ENCODE results near the gene CIC.

Gene CIC

DNA sequence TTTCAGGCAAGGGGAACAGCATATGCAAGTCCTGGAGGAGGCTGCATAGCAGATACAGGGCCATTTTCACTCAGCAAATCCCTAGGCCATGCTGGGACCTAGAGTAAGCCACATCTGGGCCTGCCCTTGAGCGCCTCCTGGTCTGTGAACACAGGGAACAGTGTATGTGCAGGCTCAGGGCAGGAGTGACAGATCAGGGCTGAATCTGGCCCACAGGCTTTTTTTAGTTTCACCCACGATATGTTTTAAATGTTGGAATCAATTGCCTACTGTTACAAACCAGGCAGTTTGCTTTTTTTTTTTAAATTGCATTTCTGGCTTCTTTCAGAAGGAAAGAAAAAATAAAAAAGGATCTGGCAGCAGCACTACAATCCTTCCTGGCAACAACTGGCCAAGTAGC lies 42.6 kb downstream of the CIC start:
- Histone ChIP-seq H3K27me3 (peaks cover 0 to 77% of the 10 kb centered on the region in 2 donors), H3K36me3 (no peaks in the 10 kb centered on the region), H3K27ac (no peak overlapping the region), H3K4me1 (peaks cover 0 to 17% (median 9%) of the 10 kb centered on the region in 4 donors), H3K4me3 (no peak overlapping the region), H3K9me3 (no peaks in the 10 kb centered on the region)
- no peak for DNase-seq
- TF ChIP-seq, protein P1, sequence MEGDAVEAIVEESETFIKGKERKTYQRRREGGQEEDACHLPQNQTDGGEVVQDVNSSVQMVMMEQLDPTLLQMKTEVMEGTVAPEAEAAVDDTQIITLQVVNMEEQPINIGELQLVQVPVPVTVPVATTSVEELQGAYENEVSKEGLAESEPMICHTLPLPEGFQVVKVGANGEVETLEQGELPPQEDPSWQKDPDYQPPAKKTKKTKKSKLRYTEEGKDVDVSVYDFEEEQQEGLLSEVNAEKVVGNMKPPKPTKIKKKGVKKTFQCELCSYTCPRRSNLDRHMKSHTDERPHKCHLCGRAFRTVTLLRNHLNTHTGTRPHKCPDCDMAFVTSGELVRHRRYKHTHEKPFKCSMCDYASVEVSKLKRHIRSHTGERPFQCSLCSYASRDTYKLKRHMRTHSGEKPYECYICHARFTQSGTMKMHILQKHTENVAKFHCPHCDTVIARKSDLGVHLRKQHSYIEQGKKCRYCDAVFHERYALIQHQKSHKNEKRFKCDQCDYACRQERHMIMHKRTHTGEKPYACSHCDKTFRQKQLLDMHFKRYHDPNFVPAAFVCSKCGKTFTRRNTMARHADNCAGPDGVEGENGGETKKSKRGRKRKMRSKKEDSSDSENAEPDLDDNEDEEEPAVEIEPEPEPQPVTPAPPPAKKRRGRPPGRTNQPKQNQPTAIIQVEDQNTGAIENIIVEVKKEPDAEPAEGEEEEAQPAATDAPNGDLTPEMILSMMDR (IDR thresholded peaks at IDR 0.05): no peak
- intact Hi-C loops (cut with DNase I; ENCODE audit: low total_unique reads): loop anchor here (2.0 kb wide), 1 partner anchor 399 kb away; no protein-coding TSS in a partner anchor

DNA sequence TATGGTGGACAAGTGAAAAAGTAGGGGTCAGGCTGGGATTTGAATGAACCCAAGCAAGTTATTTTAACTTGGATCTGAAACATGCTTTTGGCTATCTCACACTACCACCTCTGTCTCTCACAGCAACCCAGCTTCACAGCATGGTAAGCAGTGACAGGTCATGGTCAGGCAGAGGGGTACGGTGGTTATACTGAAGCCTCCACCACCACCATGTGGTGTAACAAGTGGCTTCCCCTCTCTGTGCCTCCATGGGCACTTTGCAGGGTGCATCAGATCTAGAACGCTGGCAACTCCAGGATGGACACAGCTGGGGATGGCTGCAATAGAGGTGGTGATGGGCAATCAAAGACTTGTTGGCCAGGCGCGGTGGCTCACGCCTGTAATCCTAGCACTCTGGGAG lies 43.3 kb downstream of the CIC start:
- intact Hi-C loops (cut with DNase I; ENCODE audit: low total_unique reads): no loop called here
- Histone ChIP-seq H3K4me3 (no peak overlapping the region), H3K27me3 (peaks cover 0 to 78% of the 10 kb centered on the region in 2 donors)

DNA sequence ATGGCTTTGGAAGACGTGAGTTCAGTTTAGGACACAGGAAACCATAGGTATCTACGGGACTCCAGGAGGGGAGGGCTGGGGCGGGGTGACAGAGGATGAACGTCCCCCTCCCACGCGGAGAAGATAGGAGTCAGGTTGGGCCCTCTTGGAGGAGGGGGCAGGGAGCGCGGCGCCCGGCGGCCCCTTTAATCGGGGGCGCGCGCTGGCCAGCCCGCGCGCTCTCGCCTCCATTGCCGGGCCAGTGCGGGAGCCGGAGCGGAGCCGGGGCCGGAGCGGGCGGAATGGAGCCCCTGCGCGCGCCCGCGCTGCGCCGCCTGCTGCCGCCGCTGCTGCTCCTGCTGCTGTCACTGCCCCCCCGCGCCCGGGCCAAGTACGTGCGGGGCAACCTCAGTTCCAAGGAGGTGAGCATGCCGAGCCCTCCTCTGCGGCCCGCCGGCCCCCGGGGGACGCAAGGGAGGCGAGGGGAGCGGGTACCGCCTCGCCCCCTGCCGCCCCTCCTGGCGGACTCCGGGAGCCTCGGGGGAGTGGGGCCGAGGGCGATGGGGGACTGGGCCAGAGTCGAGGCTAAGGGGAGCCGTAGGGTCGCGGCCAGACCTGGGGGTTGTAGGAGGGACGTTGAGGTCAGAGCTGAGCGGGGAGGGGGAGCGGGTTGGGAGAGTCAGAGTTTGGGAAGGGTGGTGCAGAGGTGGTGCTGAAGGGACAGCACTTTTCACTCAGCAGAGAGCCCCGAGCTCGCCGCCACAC lies 44.2 kb downstream of the CIC start, which contains the start of gene TMEM145:
TSS of gene TMEM145 (plus strand) at position 214 of the 744 bp plus-strand sequence. CDS start at position 282, 68 bp downstream.
- peaks cover 0 to 20% (median 9%) of the 10 kb centered on the region in 4 donors for H3K4me1 ChIP-seq
- peaks cover 0 to 78% of the 10 kb centered on the region in 2 donors for H3K27me3 ChIP-seq
- DNase-seq: no peak
- TF ChIP-seq, protein P1 (IDR thresholded peaks at IDR 0.05): no peak
- H3K36me3 ChIP-seq: no peaks in the 10 kb centered on the region
- H3K27ac ChIP-seq: no peak within 1 kb of the TSS
- intact Hi-C loops (cut with DNase I; ENCODE audit: low total_unique reads): no loop called here
- H3K9me3 ChIP-seq: no peaks in the 10 kb centered on the region
- H3K4me3 ChIP-seq: peak within 1 kb of the TSS; percentile 14 to 43

More for the DNA sequence above, 43.3 kb downstream of the CIC start:
- TF ChIP-seq, protein P1 (IDR thresholded peaks at IDR 0.05): no peak
- Histone ChIP-seq H3K4me1 (peaks cover 0 to 20% (median 9%) of the 10 kb centered on the region in 4 donors), H3K27ac (no peak overlapping the region), H3K36me3 (no peaks in the 10 kb centered on the region), H3K9me3 (no peaks in the 10 kb centered on the region)
- no peak for DNase-seq

DNA sequence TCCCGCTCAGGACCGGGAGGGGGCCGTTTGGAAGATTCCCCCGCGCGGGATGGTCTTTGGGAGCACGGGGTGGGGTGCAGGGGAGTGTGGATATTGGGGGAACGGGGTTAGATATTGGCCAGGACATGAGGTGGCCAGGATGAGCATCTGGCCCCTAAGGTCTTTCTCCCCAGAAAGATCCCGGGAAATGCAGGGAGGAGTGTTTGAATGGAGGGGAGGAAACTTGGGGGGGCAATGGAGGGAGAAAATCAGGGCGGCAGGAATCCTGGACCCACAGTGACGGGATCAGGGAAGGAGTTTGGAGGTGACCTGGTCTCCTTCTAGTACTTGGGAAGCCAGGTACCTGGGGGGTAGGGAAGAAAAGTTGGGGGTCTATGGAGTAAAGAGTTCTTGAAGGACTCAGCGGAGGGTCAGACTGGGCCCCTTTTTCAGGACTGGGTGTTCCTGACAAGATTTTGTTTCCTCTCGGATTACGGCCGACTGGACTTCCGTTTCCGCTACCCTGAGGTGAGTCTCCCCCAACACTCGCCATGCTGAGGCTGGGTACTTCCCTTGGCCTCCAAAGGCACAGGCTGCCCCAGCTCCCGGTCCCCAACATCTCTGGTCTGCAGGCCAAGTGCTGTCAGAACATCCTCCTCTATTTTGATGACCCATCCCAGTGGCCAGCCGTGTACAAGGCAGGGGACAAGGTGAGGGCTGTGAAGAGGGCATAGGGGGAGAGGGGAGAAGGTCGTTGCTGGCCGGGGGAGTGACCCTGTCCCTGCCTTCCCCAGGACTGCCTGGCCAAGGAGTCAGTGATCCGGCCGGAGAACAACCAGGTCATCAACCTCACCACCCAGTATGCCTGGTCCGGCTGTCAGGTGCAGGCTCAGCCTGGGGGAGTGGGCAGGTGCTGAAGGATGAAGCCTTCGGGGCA lies 45.0 kb downstream of the CIC start:
- no peak overlapping the region for H3K27ac ChIP-seq
- TF ChIP-seq, protein P1 (IDR thresholded peaks at IDR 0.05): no peak
- H3K4me1 ChIP-seq: peaks cover 0 to 20% (median 9%) of the 10 kb centered on the region in 4 donors
- no peaks in the 10 kb centered on the region for H3K9me3 ChIP-seq
- DNase-seq: no peak
- H3K27me3 ChIP-seq: peaks cover 0 to 74% of the 10 kb centered on the region in 2 donors
- intact Hi-C loops (cut with DNase I; ENCODE audit: low total_unique reads): no loop called here
- H3K36me3 ChIP-seq: no peaks in the 10 kb centered on the region
- no peak overlapping the region for H3K4me3 ChIP-seq

DNA sequence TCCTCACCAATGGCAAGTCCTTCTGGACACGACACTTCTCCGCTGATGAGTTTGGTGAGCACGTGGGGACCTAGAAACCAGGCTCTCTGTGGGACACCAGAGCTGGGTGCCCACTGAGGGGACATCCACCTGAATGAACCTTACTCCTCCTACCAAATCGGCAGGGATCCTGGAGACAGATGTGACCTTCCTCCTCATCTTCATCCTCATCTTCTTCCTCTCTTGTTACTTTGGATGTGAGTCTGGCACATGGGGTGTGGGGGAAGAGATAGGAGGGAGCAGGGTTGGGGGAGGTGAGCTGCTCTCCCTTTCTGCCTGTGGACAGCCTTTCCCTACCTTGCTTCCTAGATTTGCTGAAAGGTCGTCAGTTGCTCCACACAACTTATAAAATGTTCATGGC lies 46.0 kb downstream of the CIC start:
- DNase-seq: no peak
- Histone ChIP-seq H3K27ac (no peak overlapping the region), H3K9me3 (no peaks in the 10 kb centered on the region), H3K4me1 (peaks cover 0 to 20% (median 9%) of the 10 kb centered on the region in 4 donors), H3K27me3 (peaks cover 0 to 65% of the 10 kb centered on the region in 2 donors), H3K36me3 (no peaks in the 10 kb centered on the region), H3K4me3 (no peak overlapping the region)
- intact Hi-C loops (cut with DNase I; ENCODE audit: low total_unique reads): no loop called here
- TF ChIP-seq, protein P1 (IDR thresholded peaks at IDR 0.05): no peak

Measured in tibial artery (tissue), 4 donors.